IPS-18c (cell line): Measurements from ENCODE around the gene MARCHF10.

Experiments
- H3K4me3 ChIP-seq: 2 replicates; pipeline ENCODE4 v1.7.0; 2013; ENCODE audit warnings: low read depth, mild to moderate bottlenecking, low read length, moderate library complexity; ENCODE audit not compliant: insufficient read depth
- H3K9me3 ChIP-seq: one replicate; pipeline ENCODE4 v1.6.1; 2013; ENCODE audit warnings: mild to moderate bottlenecking, low read length, moderate library complexity; ENCODE audit not compliant: control insufficient read depth, insufficient read depth

The MARCHF10 gene

GRCh38 chr17:62765351-62765750 lies 42.8 kb downstream of the MARCHF10 start:
- no peaks in the 10 kb centered on the region for H3K9me3 ChIP-seq
- no peak overlapping the region for H3K4me3 ChIP-seq

- Histone ChIP-seq H3K9me3 (no peaks in the 10 kb centered on the region), H3K4me3 (no peak overlapping the region)
Observed at GRCh38 chr17:62763891-62764600, 44.1 kb downstream of the MARCHF10 start.

DNA sequence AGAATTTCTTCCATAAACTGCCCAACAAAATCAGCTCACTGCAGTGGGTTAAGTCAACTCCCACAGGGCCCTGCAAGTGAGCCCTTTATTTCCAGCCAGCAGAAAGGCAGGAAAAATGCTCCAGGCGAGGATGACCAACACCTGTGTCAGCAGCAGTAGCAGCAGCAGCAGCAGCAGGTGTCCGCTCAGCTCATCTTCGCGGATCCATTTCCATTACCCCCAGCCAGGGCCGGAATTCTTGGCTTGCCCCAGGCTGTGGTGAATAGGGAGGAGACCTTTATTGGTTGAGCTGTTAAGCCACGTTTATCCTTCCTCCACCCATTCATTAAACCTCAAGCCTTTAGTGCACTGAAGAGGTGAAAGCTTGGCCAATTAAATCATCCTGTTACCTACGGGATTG lies 46.2 kb downstream of the MARCHF10 start:
- Histone ChIP-seq H3K9me3 (no peaks in the 10 kb centered on the region), H3K4me3 (no peak overlapping the region)

DNA sequence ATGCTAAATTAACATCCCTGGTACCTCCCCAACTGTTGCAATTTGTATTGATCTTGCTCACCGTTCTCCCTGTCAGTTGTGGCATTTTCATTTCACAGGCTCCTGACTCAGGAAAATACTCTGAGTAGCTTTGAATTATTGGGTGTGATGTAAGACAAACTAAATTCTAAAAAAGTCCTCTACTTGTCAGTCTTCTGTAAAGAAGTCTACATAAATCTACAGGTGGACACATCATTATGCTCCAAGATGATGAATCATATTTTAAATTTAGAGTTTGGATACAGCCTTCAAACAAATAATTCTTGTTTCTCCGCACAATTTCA lies 47.2 kb downstream of the MARCHF10 start:
- Histone ChIP-seq H3K4me3 (no peak overlapping the region), H3K9me3 (no peaks in the 10 kb centered on the region)

GRCh38 chr17:62760059-62760944 lies 47.8 kb downstream of the MARCHF10 start:
- H3K4me3 ChIP-seq: no peak overlapping the region
- H3K9me3 ChIP-seq: no peaks in the 10 kb centered on the region

GRCh38 chr17:62757500-62757951 lies 50.6 kb downstream of the MARCHF10 start:
- Histone ChIP-seq H3K9me3 (no peaks in the 10 kb centered on the region), H3K4me3 (no peak overlapping the region)

DNA sequence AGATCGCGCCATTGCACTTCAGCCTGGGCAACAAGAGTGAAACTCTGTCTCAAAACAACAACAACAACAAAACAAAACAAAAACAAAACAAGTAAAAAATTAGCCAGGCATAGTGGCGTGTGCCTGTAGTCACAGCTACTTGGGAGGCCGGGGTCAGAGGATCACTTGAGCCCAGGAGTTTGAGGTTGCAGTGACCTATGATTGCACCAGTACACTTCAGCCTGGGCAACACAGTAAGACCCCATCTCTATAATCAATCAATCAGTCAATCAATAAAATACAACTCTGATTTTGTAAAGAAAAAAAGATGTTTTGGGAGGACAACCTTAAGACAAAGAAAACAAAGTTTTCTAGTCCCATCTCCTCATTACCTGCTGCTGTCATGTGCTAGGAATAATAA lies 51.9 kb downstream of the MARCHF10 start:
- no peak overlapping the region for H3K4me3 ChIP-seq
- H3K9me3 ChIP-seq: no peaks in the 10 kb centered on the region

- Histone ChIP-seq H3K4me3 (no peak overlapping the region), H3K9me3 (no peaks in the 10 kb centered on the region)
Observed at GRCh38 chr17:62755141-62755851, 52.8 kb downstream of the MARCHF10 start.

DNA sequence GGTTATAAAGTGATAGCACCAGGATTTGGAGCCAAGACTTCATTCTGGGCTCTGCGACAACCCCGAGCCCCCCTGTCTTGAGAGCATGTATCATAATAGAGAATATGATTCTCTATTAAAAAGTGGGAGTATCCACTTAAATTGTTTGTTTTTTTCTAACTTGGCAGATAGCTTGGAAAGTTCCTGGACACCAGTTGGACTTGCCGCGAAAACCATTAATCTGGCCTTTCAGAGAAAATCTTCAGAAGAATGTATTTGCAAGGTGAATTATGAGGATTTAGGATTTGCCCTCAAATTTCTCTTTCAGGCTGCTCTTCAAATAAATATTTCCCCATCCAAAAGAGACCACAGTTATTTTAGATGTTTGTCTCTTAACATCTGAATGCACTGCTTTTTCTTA lies 53.5 kb downstream of the MARCHF10 start:
- Histone ChIP-seq H3K9me3 (no peaks in the 10 kb centered on the region), H3K4me3 (no peak overlapping the region)

- H3K9me3 ChIP-seq: no peaks in the 10 kb centered on the region
- no peak overlapping the region for H3K4me3 ChIP-seq
Observed at GRCh38 chr17:62753562-62753961, 54.6 kb downstream of the MARCHF10 start.

DNA sequence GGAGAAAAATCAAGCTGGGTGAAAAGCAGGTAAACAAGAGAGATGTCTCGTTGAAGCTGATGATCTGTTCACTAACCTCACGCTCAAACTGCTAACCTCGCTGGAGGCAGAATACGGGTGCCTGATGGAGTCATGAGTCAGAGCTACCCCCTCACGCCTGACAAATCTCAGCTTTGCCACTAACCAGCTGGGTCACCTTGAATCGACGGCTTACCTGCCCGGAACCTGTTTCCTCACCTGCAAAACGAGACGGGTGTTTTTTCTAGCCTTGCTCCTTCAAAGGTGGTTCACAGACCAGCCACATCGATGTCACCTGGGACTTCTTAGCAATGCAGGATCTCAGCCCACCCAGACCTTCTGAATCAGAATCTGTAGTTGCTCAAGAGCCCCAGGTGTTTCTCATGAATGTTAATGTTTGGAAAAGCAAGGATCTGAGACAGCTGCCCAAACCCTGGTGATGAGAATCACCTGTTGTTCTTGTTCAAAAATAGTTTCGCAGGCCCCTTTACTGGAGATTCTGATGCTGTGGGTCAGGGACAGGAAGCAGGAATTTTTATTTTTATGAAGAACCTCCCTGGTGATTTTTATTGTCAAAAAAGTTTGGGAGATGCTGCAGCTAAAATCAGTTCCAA lies 56.9 kb downstream of the MARCHF10 start:
- no peaks in the 10 kb centered on the region for H3K9me3 ChIP-seq
- no peak overlapping the region for H3K4me3 ChIP-seq

DNA sequence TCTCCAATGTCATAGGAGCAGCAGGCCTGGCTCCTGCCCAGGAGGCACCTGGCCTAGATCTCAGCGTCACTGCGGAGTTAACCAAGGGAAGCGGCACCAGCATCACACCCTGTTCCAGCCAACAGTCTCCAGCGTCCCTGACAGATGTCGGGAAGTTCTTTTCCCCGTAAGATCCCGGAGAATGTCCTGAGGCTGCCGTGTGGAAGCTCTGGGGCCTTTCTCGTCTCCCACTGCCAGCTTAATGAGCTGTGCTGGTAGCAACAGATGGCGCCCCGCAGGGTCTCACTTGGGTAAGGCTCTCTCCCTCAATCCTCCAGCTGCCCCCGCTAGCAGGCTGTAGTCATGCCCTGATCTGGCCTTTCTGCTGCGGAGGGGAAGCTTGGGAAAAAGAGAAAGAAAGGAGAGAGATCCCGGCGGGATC lies 57.5 kb downstream of the MARCHF10 start:
- H3K9me3 ChIP-seq: no peaks in the 10 kb centered on the region

GRCh38 chr17:62749926-62750325 lies 58.2 kb downstream of the MARCHF10 start:
- no peak overlapping the region for H3K4me3 ChIP-seq
- no peaks in the 10 kb centered on the region for H3K9me3 ChIP-seq

More for the DNA sequence above, 57.5 kb downstream of the MARCHF10 start:
- H3K4me3 ChIP-seq: no peak overlapping the region

DNA sequence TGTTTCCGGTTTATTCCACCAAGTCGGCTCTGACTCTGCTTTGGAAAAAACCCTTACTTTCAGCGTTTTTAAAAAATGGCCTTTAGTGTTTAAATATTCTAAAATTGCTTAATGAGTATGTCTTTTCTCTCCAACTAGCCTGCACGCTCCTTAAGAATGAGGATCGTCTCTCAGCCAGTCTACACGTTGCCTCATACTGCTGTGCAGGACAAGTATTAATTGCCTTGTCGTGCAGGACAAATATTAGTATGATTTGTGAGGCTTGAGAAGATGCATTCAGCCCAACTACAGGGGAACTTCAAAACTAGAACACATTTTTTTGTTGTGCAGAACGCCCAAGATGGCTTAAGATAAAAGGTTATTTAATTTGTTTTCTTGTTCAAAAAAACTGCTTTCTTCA lies 61.2 kb downstream of the MARCHF10 start:
- no peak overlapping the region for H3K4me3 ChIP-seq
- no peaks in the 10 kb centered on the region for H3K9me3 ChIP-seq

DNA sequence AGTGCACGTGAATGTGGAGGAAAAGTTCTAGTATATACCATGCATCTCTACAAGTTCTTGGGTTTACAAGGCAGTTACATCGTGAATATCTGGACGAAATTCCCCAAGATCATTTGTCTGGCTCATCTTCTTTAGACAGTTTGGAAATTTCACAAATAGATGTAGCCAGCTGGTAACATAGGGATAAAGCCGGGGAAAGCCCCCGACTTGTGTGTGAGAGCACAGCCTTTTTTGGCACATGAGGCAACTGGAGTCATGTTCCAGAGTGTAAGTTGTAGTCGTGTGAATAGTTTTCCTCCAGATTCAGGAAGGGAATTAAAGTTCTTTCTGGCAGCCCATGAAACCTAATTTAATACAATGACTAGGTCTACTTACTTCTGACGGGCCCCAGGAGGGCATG lies 62.3 kb downstream of the MARCHF10 start:
- H3K4me3 ChIP-seq: no peak overlapping the region
- H3K9me3 ChIP-seq: peaks cover under 1% of the 10 kb centered on the region

GRCh38 chr17:62744259-62744658 lies 63.9 kb downstream of the MARCHF10 start:
- H3K9me3 ChIP-seq: peaks cover 2% of the 10 kb centered on the region
- no peak overlapping the region for H3K4me3 ChIP-seq

DNA sequence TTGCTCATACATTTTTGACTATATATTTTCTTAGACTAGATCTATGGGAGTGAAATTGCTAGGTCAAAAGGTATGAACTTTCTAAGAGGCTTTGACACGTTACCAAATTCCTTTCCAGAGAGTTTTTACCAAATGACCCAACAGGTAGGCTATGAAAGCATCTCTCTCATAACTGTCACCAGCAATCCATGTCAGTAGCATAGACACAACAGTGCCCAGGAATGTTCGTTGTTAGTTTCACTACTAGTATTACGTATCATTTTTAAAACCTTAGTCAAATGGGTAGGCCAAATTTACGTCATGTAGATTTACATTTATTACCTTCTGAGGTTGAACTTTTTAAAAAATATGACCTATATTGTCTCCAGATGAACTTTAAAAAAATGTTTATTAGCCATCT lies 66.8 kb downstream of the MARCHF10 start:
- H3K4me3 ChIP-seq: no peak overlapping the region
- peaks cover 2% of the 10 kb centered on the region for H3K9me3 ChIP-seq
